GM18909 (cell line): ENCODE measurements around the gene PADI3.
"Not testable (repeated sequence)": the region's sequence is repeated elsewhere in the genome, so short reads cannot be mapped to it uniquely, and the experiment has no call there.

Experiments
- ATAC-seq: cut with Tn5 transposase; IDR thresholded peaks from one replicate; pipeline ENCODE4 v1.9.1; 2021; ENCODE audit warnings: mild to moderate bottlenecking; ENCODE audit not compliant: unreplicated experiment, poor library complexity

PADI3 gene

DNA sequence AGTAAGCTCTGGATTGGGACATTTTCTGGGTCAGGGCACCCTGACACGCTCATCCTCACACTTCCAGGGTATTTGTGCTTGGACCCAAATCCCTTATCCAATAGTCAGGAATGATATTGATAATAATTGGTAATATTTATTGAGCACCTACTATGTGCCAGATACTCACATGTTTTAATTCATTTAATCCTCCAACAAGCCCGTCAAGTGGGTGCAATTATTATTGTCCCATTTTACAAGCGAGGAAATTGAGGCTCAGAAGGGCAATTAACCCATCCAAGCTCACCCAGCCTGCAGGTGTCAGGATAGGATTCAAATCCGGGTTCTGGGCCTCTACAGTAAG is 11.4 kb upstream of the PADI3 start:
- no peak for ATAC-seq

DNA sequence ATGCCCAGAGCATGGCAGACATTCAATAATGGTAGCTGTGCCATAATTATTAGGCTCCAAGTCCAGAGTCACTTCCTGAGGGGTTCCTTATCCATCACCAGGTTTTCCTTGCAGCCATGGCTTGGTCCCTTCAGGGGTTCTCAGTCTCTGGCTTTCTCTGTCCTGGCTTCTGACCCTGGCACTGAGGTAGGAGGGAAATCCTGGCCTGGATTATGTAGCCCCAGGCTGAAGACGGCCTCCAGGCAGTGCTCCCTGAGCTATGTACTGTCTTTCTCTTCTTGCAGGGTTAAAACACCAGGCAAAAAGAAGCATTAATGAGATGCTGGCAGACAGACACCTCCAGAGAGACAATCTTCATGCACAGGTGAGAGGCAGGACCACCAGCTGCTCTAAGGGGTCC is 9.5 kb upstream of the PADI3 start:
- ATAC-seq = no peak

DNA sequence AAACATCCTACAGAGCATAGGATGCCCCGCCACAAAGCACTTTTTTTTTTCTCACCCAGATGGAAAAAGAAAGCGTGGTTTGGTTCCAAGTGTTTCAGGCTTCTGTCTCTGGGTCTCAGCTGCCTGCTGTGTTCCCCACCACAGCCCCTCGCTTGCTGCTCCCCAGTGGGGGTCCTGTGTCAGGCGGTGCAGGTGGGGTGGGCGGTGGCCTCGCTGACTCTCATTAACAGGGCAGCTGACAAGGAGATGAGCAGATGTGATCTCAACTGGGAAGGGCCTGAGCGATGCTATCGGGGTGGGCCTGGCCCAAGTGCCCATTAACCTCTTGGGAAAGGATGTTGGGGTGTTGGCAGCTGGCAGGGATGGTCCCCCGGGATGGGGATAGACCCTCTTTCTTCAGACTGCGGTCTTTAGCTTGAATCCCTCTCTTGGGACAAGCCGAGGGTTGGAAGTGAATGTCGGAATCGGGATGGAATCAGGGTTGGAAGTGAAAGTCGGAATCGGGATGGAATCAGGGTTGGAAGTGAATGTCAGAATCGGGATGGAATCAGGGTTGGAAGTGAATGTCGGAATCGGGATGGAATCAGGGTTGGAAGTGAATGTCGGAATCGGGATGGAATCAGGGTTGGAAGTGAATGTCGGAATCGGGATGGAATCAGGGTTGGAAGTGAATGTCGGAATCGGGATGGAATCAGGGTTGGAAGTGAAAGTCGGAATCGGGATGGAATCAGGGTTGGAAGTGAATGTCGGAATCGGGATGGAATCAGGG is 7.7 kb upstream of the PADI3 start:
- not testable (repeated sequence) for ATAC-seq

DNA sequence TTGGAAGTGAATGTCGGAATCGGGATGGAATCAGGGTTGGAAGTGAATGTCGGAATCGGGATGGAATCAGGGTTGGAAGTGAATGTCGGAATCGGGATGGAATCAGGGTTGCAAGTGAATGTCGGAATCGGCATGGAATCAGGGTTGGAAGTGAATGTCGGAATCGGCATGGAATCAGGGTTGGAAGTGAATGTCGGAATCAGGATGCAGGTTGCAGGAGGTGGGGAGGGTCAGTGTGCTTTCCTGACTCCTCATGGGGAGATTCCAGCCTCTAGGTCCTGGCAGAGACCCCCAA is 7.2 kb upstream of the PADI3 start:
- ATAC-seq = not testable (repeated sequence)

DNA sequence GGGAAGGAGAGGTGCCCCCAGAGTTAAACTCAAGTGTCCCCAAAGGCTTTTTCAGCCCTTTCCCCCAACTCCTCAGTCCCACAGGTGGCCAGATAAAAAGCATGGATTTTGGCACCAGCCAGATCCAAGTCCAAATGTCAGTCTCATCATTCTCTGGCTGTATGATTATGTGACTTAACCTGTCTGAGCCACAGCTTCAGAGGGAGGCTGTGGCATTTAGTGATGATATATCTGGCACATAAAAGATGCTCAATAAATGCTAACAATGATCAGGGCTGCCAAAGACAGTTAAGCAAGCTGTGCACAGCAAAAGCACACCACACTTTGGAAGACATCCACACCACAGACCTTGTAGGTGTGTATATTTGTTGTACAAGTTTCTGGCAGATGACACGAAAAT is 5.6 kb upstream of the PADI3 start:
- ATAC-seq = no peak

DNA sequence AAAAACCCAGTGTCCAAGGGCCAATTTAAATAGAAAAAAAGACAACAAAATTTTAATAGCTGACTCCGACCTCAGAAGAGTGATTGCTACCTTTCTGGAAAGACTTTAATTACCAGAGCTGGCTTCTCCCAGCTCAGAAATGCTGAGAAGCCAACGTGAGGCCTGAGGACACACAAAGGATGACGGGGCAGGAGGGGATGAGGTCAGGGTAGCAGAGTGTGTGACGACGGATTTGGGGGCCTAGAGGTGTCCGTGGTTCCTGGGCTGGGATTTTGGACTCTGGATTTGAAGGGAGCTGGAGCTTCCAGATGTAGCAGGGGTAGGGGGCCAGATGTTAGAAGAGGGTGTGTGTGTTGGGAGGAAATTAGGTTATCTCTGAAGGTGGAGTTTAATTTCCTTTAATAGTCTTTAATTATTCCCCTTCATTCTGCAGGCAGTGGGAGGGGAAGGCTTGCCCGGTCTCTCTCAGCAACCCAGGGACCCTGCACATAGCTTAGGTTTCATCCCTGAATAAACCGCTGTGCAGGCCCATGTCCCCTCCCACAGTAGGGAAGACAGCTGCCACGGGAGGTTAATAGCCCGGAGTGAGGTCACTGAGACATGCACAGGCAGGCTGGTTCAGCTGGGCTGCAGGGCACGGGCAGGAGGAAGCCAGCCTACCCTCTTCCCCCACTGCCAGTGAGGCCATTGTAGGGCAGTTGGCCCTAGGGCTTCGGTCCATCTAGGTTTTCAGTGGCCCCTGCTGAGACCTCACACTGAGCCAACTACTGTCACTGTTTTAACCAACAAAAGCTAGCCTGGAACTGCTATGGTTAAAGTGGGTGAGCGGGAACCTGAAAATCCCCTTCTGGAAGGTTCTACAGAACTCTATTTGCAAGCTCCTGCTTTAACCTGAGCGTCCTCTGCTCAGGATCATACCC is 3.8 kb upstream of the PADI3 start:
- no peak for ATAC-seq

DNA sequence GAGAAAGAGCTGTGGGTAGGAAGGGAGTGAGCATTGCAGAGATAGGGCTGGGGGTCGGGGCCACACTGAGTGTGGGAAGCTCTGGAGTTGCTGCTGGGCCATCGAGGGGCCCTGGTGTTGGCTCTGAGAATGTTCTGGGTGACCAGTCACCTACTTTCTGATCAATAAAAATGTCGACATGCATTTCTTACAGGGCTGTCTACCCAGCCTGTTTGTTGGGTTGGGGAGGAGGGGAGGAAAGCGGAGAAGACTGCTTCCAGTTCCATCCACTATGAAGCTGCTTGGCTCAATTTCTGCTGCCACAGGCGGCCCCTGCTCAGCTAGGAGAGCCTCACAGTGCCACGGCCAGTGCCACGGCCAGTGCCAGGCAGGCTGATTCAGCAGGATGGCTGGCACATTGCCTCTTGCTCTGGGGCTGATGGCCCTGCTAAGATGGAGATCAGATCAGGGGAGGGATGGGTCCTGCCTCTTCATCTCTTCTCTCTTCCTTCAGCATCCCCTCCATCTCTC is 3.0 kb upstream of the PADI3 start:
- ATAC-seq = no peak

DNA sequence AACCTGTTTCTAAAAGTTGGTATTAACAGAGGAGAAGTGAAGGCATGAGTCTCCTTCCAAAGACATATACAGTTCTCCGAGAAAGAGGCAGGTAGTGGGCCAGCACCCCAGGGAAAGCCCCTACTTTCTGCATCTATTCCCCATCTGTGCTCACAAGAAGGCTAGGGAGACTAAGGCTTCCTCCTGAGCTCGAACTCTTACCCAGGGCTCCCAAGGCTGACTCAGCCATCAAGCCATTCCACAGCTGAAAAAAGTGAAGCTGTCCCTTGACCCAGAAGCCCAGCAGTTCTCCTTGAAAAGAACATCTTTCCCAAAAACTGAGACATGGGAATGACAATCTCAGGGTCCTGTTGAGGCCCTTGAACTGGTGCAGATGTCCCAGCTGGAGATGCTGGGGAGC is 1.9 kb upstream of the PADI3 start:
- no peak for ATAC-seq

DNA sequence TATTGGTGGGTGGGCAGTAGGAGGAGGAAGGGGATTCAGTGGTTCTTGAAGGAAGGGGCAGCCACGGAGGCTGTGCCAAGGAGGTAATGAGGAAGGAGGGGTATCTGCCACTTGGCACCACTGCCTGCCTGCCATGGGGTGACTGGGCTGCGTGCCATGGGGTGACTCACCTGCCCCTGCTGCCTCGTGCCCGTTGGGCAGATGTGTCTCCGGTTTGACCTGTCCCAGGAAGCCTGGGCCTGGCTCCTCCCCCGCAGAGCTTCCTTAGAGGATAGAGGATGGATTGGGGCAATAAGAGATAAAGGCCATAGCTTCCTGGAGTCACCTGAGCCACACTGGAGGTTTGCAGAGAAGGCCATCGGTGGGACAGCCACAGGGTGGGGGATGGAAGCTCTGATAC is 1.7 kb downstream of the PADI3 start:
- no peak for ATAC-seq

DNA sequence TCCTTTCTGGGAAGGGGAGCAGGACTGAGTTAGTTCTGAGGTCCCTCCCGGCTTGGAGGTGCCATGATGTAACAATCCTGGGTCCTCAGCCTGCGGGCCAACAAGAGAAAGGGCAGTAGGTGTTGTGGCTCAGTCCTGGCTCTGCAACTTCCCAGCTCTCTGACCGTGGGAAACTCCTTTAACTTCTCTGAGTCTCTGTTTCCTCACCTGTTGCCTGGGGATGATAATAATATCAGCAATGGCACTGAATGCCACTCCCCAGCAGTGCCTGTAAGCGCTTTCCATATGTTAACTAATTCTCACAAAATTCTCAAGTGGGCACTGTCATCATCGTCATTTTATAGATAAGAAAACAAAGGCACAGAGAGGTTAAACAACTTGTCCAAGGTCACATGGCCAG is 2.3 kb downstream of the PADI3 start:
- ATAC-seq = no peak

DNA sequence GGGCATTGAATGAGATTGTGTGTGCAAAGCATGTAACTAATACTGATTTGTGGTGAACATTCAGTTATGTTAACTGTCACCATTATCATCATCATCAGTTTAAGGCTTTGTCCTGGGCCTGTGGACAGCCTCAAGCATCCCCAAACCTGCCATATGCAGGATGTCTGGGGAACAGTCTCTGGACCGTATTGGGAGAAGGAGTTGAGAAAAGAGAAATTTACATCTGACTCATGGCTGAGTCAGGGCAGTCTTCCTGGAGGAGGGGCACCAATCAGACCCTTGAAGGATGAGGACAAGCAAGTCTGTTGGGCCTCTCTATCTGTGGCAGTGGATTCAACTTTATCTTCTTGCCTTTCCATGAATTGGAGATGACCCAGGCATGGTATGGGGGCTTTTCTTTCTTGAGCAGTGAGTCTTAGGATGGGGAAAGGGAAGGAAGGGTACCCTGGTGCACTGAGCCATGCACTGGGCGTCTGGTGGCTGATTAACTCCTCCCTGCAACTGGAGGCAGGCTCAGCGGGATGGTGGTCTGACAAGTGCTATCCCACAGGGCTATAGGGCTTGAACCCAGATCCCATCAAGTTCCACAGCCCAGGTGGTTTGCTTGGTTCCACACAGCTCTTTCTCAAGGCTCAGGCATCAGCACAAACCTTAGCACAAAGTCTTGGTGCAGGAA is 2.9 kb downstream of the PADI3 start:
- ATAC-seq = no peak

DNA sequence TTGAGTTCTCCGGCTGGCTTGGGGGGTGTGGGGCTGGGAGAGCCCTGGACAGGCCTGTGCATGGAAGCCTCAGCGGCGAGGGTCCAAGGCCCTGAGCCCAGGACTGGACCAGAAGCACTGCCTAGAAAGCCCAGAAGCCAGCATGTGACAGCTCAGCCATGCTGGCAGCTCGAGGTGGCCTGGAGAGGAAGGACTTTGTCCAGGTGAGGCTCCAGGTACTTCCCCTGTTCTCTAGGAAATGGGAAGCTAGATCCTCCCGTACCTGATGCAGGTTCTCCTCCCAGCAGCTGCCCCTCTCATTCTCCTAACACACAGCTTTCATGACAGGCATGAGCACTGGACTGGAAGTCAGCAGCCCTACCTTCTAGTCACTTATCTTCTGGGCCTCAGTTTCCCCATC is 6.4 kb downstream of the PADI3 start:
- ATAC-seq = no peak

DNA sequence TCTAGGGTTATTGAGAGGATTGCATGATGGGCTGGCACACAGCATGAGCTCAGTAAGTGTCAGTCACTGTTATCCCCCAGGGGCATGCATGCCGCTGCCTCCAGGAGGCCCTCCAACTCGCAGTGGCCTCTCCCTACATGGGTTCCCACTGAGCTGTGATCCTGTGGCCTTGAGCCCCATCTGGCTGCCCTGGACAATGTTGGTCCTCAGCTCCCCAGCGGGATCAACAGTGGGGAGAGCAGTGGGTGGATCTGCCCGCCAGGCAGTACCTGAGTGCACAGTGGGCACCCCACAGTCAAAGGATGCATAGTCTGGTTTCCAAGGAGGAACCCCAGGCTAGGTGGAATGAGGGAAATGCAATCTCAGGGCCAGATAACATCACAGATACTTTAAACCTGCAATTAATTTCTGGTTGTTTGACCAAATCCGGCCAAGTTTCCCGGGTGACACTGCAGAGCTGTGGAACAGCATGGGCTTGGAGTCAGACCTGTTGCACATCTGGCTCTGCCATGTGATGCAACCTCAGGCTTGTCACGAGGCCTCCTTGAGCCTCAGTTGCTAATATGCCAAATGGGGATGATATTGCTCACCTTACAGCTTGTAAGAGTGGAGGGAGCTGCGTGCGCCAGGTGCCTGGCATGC is 9.3 kb downstream of the PADI3 start:
- no peak for ATAC-seq

DNA sequence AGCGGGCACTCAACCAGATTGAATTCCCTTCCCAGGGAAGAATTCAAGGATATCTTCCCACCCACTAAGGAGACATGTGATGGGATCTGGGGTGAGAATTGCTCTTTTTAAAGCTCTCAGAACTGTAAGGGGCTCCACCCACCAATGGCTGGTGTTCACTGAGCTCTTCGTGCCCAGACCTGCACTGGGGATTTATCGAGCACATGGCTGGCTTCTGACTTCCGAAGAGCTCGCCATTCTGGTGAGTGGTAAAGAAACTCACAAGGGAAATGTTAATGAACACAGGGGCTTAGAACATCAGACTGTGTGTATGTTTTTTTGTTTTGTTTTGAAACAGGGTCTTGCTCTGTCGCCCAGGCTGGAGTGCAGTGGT is 9.8 kb downstream of the PADI3 start:
- no peak for ATAC-seq

DNA sequence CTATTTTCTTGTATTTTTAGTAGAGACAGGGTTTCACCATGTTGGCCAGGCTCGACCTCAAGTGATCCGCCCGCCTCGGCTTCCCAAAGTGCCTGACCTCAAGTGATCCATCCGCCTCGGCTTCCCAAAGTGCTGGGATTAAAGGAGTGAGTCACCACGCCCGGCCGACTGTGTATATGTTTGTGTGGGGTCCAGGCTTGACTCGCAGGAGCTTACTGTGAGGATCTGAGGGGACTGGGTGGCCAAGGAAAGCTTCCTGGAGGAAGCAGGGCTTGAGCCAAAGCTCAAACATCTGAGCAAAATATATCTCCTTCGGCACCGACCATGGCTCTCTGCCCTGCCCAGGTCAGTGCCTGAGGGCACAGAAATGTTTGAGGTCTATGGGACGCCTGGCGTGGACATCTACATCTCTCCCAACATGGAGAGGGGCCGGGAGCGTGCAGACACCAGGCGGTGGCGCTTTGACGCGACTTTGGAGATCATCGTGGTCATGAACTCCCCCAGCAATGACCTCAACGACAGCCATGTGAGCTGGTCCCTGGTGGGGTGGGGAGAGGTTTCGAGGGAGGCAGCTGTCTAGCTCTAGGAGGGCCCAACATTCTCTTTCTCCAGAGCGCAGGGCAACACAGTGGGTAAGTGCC is 10.5 kb downstream of the PADI3 start:
- no peak for ATAC-seq

DNA sequence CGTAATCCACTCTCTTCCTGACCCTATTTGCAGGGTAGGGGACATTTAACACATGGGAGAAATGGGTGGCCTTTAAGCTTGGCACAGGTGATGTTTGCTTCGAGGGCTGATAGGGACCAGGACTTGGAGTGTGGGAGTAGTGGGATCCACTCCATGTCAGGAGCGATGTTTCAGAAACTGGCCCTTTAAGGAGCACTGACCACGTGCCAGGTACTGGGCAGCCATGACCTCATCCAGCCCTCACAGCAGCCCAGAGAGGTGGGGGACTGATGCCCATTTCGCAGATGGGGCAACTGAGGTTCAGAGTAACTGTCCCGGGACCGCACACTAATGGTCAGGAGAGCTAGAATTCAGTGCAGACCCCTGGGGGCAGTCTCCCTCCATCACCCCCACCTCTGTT is 11.4 kb downstream of the PADI3 start:
- ATAC-seq = no peak

DNA sequence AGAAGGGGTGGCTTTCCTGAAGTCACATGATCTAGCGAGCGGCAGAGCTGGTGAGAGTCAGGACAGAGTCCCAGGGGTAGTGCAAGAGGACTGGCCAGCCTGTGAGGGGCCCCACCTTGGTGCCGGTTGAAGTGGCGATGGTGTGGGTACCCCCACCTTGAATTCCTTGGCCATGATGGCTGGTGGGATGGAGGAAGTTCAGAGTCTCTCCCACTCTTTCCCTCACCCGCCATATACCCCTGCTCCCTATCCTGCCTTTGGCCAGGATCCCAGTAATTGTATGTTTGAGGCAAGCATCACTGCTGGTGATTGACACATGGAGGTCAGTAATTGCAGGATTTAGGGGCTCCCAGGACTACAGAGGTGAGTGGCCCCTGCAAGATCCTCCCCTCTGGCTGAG is 11.8 kb downstream of the PADI3 start:
- no peak for ATAC-seq

DNA sequence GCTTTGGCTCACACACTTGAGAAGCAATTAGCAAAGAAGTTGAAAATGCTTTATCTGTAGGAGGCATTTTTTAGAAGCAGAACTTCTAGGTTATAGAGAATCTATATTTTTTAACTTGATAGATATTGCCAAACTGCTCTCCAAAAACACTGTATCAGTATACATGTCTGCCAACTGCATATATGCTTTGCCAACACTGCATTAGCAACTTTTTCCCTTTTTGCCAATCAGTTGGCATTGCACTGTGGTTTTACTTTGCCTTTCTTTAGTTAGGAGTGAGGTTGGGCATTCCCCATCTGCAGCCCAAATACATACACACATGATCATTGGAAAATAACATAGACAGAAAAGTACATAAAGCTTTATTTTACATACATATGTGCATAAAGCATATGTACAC is 15.0 kb downstream of the PADI3 start:
- ATAC-seq = no peak

DNA sequence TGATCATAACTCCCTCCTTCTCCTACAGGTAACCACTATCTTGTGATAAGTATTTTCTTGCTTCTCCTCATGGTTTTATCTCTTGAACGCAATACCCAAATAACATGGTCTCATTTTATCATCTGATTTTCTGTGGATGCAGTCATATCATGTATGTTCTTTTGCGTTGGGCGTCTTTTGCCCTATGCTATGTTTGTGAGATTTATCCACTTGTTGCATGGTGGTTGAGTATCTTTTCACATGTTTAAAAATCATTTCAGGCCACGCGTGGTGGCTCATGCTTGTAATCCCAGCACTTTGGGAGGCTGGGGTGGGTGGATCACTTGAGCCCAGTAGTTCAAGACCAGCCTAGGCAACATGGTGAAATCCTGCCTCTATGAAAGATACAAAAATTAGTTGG is 15.6 kb downstream of the PADI3 start:
- ATAC-seq = no peak

DNA sequence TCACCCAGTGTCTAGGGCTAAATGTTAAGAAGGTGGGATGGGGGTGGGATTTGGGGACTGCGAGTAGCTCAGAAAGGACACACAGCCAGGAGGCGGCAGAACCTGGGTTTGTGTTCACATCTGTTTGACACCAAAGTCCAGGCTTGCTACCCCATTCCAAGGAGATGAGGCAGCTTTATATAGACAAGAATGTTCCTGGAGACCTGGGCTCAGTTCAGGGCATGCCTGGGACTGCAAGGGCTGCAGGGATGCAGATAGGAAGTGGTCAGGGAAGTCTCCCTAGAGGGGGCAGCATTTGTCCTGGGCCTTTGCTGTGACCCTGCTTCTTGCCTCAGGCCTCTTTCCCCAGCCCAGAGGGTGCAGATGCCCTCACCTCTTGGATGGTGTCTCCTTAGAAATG is 16.3 kb downstream of the PADI3 start:
- no peak for ATAC-seq
